ENCODE data around the gene SPON2.

DNA sequence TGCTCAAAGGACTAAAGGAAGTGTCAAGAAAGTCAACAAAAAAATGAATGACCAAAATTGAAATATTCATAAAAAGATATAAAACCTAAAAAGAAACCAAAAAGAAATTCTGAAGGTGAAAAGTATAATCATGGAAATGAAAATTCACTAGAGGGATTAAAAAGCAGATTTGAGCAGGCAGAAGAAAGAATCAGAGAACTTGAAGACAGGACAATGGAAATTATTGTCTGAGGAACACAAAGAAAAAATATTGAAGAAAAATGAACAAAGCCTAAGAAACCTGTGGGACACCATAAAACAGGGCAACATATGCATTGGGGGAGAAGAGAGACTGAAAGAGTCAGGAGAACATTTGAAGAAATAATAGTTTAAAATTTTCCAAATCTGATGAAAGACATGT lies 9.9 kb upstream of the SPON2 start:
- TF ChIP-seq, protein P1, sequence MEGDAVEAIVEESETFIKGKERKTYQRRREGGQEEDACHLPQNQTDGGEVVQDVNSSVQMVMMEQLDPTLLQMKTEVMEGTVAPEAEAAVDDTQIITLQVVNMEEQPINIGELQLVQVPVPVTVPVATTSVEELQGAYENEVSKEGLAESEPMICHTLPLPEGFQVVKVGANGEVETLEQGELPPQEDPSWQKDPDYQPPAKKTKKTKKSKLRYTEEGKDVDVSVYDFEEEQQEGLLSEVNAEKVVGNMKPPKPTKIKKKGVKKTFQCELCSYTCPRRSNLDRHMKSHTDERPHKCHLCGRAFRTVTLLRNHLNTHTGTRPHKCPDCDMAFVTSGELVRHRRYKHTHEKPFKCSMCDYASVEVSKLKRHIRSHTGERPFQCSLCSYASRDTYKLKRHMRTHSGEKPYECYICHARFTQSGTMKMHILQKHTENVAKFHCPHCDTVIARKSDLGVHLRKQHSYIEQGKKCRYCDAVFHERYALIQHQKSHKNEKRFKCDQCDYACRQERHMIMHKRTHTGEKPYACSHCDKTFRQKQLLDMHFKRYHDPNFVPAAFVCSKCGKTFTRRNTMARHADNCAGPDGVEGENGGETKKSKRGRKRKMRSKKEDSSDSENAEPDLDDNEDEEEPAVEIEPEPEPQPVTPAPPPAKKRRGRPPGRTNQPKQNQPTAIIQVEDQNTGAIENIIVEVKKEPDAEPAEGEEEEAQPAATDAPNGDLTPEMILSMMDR (IDR thresholded peaks at IDR 0.05): no peak
- no peak for TF ChIP-seq POLR2A (IDR thresholded peaks at IDR 0.05)

All from thyroid gland (tissue), 4 donors.